ENCODE measurements around the gene AGFG1. TPM values are rescaled to one million over a fixed set of nuclear protein-coding genes. Genes with fewer than 3 reads are reported as not detected.

Gene AGFG1, protein sequence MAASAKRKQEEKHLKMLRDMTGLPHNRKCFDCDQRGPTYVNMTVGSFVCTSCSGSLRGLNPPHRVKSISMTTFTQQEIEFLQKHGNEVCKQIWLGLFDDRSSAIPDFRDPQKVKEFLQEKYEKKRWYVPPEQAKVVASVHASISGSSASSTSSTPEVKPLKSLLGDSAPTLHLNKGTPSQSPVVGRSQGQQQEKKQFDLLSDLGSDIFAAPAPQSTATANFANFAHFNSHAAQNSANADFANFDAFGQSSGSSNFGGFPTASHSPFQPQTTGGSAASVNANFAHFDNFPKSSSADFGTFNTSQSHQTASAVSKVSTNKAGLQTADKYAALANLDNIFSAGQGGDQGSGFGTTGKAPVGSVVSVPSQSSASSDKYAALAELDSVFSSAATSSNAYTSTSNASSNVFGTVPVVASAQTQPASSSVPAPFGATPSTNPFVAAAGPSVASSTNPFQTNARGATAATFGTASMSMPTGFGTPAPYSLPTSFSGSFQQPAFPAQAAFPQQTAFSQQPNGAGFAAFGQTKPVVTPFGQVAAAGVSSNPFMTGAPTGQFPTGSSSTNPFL
- 80.5 TPM for total RNA-seq

DNA sequence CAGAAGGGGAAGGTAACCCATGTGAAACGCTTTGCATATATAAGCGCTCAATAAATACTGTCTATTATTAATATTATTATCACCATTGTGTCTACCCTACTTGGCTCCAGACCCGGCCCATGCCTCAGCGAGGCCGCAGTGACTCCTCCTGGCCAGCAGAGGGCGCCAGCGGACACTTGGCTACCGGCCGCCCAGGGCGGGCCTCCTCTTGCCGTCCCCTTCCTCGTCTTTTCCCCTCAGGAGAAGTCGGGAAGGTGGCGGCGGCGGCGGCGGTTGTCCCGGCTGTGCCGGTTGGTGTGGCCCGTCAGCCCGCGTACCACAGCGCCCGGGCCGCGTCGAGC, at the start of gene AGFG1:
AGFG1 (plus strand) TSS at position 233 of the 341 bp plus-strand sequence. CDS start 266 bp downstream, outside the sequence.
- peak; percentile 87 for DNase-seq (ENCODE audit: low spot score)

DNA sequence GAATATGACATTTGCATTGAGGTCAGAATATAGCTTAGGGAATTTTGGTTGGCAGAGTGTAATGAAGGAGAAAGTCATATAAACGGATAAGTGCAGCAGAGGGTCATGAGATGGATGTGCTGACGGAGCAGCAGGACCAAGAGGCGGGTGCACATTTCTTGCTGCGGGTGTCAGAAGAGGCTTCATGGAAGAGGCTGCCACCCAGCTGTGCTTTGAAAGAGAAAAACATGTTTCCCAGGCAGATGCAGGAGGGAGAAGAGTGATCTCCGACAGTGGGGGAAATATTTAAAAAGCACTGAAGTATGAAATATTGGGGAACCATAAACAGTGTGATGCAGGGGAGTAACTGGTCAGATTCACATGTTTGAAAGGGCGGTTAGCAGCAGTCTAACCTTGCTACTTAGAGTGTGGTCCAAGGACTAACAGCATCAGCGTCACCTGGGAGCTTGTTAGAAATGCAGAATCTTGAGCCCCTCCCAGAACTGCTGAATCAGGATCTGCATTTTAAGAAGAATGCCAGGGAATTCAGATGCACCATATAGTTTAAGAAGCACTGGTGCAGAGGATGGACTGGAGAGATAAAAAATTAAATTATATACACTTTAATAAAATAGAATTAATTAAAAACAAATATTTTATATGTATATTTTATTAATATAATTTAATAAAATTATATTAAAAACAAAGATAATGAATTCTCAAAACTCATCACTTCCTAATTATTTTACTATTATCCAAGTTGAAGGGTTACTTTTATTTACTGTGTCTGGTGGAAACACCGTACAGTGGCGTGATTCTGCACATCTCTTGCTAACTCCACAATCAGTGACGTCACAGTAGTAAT, 48.1 kb upstream of the AGFG1 start:
- DNase-seq (ENCODE audit: low spot score) = no peak

DNA sequence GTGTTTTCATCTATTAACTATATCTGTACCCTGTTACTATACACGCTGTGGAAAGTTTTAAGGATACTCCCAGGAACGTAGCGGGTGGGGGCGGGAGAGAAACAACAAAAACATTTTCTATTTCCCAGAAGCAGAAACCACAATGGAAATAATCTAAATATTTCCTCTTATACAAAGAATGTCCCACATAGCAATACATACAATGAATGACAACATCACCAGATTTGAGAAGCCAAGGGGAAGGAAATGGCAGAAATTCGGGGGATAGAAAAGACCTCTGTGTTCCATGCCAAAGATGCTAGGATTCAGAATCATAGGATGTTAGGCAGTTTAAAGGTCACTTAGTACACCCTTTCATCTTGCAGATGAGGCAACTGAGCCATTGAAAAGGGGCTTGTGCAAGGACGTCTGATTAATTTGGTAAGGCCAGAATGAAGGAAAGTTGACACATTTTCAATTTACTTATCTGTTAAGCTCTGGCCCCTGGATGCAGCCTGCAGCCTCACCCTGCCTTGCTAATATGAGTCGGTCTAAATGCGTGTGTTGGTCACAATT, 43.1 kb upstream of the AGFG1 start:
- no peak for DNase-seq (ENCODE audit: low spot score)

DNA sequence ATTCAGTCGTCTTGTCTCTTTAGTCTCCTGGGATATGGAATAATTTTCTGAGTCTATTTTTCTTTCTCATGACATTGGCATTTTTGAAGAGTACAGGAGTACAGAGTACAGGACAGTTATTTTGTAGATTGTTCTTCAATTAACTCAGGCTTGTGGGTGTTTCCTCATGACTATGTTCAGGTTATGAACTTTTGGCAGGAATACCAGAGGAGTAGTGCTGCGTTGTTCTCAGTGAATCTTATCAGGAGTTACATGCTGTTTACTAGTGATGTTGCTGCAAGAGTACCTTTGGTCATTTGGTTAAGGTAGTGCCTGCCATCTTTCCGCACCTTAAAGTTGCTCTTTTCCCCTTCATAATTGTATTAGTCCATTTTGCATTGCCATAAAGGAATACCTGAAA, 41.3 kb upstream of the AGFG1 start:
- no peak for DNase-seq (ENCODE audit: low spot score)

DNA sequence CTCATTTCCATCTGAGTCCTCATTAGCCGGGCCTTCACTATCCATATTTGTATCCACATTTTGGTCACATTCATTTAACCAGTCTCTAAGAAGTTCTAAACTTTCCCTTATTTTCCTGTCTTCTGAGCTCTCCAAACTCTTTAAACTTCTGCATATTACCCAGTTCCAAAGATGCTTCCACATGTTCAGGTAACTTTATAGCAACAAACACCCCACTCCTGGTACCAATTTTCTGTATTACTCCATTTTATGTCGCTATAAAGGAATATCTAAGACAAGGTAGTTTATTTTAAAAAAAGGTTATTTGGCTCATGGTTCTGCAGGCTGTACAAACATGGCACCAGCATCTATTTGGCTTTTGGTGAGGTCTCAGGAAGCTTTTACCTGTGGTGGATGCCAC, 38.8 kb upstream of the AGFG1 start:
- no peak for DNase-seq (ENCODE audit: low spot score)

DNA sequence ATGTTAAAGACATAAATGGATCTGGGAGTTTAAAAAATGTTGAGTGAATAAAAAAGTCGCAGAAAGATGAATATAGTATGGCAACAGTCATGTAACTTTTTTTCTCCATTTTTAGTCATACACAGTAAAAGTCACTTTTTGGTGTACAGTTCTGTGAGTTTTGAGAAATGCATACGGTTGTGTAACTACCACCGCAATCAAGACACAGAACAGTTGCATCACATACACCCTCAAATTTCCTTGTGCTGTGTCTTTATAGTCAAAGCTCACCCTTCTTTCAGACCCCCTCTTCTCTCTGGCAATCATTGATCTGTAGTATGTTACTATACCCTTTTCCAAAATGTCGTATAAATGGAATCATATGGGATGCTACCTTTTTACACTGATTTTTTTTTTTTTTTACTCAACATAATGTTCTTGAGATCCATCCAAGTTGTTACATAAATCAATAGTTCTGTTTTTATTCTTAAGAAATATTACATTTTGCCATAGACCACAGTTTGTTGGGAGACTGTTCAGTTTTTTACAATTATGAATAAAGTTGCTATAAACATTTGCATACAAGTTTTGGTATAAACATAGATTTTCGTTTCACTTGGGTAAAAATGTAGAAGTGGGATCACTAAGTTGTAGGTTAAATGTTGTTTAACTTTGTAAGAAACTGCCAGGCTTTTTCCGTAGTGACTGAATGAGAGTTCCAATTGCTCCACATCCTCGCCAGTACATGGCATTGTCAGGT, 35.4 kb upstream of the AGFG1 start:
- DNase-seq (ENCODE audit: low spot score) = no peak

DNA sequence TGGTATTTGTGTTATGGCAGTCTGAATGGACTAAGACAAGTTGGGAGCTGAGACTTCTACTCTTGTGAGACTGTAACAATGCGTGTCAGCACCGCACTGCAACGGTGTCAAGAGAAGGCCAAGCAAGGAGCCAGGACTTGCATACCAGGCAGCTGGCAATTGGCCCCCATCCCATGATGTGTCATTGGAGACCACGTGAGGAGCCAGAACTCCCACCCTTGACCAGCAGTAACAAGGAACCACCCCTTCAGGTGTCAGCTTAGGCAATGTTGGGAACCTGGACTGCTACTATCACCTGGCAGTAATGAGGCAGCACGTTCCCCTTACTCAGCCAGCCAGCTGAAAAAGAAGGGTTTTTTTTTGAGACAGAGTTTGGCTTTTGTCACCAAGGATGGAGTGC, 32.7 kb upstream of the AGFG1 start:
- DNase-seq (ENCODE audit: low spot score) = no peak

DNA sequence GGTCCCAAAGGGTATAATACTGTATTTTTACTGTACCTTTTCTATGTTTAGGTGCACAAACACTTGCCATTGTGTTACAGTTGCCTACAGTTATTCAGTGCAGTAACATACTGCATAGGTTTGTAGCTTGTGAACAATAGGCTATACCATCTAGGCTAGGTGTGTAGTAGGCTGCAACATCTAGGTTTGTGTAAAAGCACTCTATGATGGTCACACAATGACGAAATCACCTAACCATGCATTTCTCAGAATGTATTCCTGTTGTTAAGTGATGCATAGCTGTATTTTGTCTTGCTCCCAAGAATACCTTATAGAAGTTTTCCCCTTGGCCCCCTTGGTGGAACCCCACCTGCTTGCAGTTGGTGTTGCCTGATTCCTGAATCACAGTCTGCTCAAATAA, 29.3 kb upstream of the AGFG1 start:
- DNase-seq (ENCODE audit: low spot score) = no peak

DNA sequence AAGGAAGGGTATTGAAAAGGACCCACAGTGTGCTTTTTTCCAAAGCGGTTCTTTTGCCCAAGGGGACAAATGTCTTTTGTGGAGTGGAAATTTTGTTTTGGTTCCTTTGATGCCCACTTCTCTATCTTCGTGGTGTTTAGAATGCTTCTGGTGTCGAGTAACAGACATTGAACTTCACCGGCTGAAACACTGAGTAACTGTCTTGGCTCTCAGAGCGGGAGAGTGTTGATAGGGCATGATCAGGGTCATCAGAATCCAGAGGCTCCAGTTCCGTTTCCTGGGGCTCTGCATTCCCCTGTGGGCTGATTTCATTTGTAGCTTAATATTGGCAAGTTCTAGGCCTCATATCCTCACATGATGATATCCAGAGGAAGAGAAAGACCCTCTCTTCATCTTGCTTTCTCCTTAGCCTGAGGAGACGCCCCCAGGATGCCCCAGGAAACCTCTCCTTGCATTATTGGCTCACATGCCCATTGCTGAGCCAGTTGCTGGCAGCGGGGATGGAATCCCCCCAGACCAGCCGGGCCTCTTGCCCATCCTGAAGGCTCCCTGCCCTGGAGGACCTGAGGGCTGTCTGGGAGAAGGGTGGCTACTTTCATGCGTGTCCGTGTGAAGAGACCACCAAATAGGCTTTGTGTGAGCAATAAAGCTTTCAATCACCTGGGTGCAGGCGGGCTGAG, 27.9 kb upstream of the AGFG1 start:
- DNase-seq (ENCODE audit: low spot score) = no peak

DNA sequence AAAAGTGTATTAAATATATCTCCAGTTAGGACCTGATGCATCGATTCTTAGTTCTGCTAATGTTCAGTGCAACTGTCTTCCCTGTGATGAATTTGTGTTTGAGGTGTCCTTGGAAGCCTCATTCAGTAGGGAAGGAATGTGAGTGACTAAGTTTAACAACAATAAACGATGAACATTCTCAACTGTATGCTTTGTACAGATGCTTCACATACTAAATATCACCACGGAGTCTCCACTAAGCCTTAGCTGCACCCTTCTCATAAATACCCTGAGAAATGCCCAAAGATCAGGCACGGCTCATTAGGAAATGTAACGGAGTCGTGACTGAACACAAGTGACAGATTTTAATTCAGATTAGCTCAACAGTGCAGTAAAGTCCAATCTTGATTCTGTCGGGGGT, 24.4 kb upstream of the AGFG1 start:
- no peak for DNase-seq (ENCODE audit: low spot score)

DNA sequence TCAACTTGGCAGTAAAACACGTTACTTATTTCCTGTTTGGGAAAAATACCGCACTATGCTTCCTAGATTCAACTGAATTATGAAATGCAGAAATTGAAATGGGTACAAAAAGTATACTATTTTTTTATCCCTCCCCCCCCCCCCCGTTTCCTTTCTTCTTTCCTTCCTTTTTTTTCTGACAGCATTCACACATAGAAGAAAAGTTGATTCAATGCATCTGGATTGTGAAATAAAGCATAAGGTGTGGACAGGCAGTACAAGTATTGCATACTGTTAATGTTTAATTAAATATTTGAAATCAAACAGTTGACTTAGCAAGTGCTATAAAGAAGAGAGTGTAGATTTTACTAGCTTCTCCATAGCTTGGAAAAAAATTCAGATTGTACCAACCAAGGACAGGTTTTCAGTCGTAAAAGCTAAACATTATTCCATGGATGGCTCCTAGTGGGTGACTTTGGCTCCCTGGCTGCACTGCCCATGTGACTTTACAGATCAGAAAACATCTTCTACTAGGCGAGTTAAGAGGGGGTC, 21.6 kb upstream of the AGFG1 start:
- DNase-seq (ENCODE audit: low spot score) = no peak

DNA sequence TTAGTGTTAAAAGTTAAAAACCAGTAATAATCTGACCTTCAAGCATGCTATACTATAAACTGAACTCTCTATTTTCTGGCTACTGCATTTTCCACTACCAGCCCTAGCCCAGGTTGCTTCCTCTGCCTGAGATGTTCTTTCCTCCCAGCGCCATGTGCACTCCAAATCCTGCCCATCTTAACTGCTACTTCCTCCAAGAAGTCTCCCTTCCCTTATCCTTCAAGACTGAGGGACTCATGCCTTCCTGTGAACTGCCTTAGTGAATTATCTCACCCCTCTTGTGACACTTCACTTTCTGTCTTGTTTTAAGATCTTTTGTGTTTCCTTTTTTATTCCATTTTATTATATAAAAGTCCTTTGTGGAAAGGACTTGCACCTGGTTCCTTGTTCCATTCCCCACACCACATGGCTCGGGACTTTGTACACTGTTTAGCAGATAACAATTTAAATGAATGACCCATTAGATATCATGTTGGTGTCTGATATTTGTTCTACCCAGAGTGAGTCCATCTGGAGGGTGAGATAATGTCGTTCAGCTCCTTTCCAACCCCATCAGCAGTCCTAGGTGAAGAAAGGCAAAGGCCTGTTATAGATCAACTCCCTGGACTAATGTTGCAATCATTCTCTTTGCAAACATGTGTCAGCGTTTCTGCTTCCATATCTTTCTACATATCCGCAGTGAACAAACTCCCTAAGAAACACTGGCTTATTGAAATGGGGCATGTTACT, 20.9 kb upstream of the AGFG1 start:
- DNase-seq (ENCODE audit: low spot score) = no peak

DNA sequence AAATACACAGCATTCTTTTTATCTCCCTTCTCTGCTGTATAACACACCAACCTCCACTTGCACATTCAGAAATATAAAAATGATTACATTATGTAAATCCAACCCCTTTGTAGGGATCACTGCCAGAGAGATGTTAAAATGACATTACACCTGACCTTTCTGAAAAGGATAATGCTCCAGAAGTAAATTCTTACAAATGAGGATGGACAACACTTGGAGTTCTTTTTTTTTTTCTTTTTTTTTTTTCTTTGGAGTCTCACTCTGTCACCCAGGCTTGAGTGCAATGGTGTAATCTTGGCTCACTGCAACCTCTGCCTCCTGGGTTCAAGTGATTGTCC, 20.3 kb upstream of the AGFG1 start:
- DNase-seq (ENCODE audit: low spot score) = no peak

DNA sequence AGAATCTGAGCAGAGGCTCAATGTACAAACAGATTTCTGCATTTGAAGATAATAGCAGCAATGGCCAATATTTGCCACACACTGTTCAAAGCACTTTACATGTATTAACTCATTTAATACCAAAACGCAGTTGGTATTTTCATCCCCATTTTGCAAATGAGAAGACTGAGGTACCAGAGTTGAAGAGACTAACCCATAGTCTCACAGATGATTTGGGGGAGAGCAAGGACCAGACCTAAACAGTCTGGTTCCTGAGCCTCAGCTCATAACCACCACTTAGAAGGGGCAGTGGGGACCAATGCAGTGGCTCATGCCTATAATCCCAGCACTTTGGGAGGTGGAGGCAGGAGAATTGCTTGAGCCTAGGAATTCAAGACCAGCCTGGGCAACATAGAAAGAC, 18.1 kb upstream of the AGFG1 start:
- DNase-seq (ENCODE audit: low spot score) = no peak

DNA sequence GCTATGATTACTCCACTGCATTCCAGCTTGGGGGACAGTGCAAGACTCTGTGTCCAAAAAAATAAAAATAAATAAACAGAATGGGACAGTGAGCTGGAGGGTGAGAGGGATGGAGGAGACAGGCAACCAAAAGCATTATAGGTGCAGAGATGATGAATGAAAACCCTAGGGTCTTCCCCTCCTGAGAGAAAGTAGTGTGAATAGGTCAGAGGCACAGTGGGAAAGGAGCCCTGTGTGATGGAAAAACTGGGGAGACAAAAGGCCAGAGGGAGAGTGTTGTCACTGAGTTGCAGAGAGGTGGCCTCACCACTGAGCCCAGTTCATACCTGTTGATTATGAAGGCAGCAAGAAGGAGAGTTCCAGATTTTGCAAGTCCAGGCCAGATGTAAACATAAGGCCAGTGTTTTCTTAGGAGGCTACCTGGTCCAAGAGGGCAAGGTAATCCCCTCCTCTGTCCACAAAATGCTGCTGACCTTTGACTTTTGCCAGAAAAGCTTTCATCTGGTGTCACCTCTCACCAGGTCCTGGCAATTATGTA, 17.6 kb upstream of the AGFG1 start:
- no peak for DNase-seq (ENCODE audit: low spot score)

DNA sequence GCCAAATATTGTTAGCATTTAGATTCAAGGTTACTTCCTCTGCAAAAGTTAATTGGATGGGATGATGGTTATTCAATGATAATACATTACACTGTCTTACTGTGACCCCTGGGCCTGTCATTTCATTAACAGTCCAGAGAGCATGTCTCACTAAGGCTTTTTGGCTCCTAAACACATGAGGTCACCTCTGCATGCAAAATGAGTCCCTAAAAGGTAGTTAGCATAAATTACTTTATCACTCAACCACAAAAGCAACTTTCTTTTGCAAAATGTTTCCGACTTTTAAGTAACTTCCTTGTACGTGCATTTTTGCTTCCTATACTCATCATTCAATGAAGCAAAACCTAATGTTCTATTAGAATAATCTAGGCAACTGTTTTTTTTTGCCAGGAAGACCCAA, 16.8 kb upstream of the AGFG1 start:
- no peak for DNase-seq (ENCODE audit: low spot score)

DNA sequence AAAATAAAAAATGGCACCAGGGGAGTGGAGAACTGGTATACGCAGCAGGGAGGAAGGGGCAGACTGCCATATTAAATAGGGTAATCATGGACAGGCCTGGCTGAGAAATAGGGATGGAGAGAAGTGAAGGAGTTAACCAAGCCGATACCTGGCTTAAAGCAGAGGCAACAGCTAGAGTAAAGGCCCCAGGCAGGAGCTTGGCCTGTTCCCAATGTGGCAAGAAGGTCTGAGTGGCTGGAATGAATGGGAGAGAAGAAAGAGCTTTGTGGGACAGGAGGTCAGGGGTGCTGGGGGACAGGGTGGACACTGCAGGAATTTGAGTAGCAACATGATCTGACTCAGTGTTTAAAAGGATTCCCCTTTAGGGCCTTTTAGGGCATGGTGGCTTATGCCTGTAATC, 15.9 kb upstream of the AGFG1 start:
- DNase-seq (ENCODE audit: low spot score) = no peak

DNA sequence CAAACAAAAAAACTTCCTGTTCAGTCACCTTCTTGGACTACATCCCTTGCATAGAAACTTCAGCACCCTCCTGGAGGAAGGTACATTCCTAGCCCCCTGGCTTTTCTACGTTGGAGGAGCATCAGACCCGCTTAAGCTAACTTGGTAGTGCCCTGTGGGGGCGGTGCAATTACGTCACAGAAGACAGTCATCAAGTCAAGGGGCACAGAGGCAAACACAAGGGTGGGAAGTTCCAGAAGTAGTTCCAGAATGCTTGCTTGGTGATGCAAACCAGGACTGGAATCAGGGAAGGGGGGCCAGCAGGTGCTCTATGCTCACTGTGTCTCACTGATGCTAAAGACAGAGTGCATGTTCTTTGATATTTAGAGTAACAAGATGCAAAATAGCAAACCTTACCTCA, 15.2 kb upstream of the AGFG1 start:
- no peak for DNase-seq (ENCODE audit: low spot score)

DNA sequence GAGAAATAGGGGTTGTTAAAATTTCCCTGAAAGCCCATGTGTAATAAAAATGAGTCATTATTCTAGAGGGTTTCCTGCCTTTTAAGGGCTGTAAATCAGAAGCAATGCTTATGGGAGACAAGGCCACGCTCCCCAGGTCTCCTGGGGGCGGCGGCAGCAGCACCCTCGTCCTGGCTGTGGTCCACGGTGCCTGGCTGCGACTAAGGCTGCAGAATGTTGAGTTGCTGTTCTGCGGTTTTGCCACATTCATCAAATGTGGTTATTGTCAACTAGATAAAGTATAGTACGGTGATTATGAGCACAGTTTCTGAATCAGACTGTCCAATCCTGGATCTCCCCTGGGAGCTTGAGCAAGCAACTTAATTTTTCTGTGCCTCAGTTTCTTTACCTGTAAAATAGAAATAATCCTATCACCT, 11.9 kb upstream of the AGFG1 start:
- DNase-seq (ENCODE audit: low spot score) = no peak

DNA sequence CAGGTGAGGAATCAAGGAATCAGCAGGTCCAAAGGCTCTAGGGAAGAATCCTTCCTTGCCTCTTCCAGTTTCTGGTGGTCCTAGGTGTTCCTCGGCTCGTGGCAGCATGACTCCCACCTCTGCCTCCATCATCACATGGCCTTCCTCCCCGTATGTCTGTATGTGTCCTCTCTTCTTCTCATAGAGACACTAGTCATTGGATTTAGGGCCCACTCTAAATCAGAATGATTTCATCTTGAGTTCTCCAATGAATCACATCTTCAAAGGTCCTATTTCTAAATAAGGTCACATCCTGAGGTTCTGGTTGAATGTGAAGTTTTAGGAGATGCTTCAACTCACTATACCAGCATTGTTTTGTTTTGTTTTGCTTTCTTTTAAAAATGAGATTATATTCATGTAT, 11.1 kb upstream of the AGFG1 start:
- no peak for DNase-seq (ENCODE audit: low spot score)

All from ureter (tissue), 1 donor.